ENCODE measurements around the gene EFHD2. TPM values are rescaled to one million over a fixed set of nuclear protein-coding genes. Genes with fewer than 3 reads are reported as not detected.
"Not testable (repeated sequence)": the region's sequence is repeated elsewhere in the genome, so short reads cannot be mapped to it uniquely, and the experiment has no call there.

Gene EFHD2
- total RNA-seq, 2 donors from 2014 or later: 69.9 to 281 TPM

DNA sequence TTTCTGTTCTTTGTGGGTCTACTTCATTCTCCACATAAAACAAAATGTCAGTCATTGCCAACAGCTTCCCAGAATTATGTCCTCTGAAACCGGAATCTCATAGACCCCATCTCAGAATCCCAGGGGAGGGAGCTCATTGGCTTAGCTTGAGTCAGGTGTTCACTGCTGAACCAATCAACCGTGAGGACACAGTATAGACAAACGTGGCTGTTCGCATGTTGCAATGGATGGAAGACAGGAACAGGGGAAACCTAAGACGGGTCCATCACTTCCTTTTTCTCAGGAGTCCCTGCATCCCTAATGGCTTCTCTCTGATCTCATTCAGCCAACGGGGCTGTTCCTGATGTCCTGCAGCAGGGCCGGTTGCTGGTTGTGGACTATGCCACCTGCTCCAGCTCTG, 56.0 kb downstream of the EFHD2 start:
- Histone ChIP-seq H3K27ac (no peak overlapping the region), H3K27me3 (replicated peaks; ENCODE audit: insufficient read depth) (no peaks in the 10 kb centered on the region), H3K36me3 (no peaks in the 10 kb centered on the region), H3K4me1 (replicated peaks) (no peaks in the 10 kb centered on the region), H3K4me3 (no peak overlapping the region), H3K9me3 (no peaks in the 10 kb centered on the region)
- 85% methylated on average over 7 of the region's 7 CpGs for WGBS
- no peak for DNase-seq (ENCODE audit: low spot score)
- intact Hi-C loops (cut with DNase I): no loop called here
- TF ChIP-seq, protein P1, sequence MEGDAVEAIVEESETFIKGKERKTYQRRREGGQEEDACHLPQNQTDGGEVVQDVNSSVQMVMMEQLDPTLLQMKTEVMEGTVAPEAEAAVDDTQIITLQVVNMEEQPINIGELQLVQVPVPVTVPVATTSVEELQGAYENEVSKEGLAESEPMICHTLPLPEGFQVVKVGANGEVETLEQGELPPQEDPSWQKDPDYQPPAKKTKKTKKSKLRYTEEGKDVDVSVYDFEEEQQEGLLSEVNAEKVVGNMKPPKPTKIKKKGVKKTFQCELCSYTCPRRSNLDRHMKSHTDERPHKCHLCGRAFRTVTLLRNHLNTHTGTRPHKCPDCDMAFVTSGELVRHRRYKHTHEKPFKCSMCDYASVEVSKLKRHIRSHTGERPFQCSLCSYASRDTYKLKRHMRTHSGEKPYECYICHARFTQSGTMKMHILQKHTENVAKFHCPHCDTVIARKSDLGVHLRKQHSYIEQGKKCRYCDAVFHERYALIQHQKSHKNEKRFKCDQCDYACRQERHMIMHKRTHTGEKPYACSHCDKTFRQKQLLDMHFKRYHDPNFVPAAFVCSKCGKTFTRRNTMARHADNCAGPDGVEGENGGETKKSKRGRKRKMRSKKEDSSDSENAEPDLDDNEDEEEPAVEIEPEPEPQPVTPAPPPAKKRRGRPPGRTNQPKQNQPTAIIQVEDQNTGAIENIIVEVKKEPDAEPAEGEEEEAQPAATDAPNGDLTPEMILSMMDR (IDR thresholded peaks at IDR 0.05): no peak
- no peak for TF ChIP-seq POLR2AphosphoS5 (IDR thresholded peaks at IDR 0.05)

DNA sequence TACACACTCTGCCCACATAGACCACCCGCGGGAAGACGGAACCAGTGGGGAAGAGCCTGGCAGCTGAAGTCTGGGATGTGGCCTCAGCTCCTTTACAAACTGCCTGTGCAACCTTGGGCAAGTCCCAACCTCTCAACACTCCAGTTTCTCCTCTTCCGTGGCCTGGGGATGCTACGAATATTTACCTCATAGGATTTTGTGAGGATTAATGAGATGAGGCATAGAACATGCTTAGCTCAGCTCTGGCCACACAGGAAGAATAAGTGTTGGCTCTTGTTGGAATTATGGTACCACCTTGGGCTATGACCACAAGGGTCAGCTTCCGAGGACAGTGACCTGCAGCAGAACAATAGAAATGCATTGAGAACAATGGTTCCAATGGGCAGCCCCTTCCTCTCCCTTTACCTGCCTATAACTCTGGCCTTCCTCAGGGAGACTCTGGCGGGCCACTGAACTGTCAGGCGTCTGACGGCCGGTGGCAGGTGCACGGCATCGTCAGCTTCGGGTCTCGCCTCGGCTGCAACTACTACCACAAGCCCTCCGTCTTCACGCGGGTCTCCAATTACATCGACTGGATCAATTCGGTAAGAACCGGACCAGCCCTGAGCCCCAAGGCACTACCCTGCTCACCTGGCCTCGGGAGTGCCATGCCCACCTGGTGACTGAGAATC, 57.4 kb downstream of the EFHD2 start:
- H3K27me3 ChIP-seq (replicated peaks; ENCODE audit: insufficient read depth); intact Hi-C loops (cut with DNase I); H3K27ac ChIP-seq; DNase-seq (ENCODE audit: low spot score); H3K4me3 ChIP-seq; H3K4me1 ChIP-seq (replicated peaks); H3K9me3 ChIP-seq; H3K36me3 ChIP-seq: not testable (repeated sequence)
- WGBS: 92% methylated on average over 22 of the region's 22 CpGs

GRCh38 chr1:15468145-15468544, 58.5 kb downstream of the EFHD2 start:
- Histone ChIP-seq H3K4me3 (no peak overlapping the region), H3K9me3 (no peaks in the 10 kb centered on the region), H3K36me3 (no peaks in the 10 kb centered on the region), H3K4me1 (replicated peaks) (no peaks in the 10 kb centered on the region), H3K27me3 (replicated peaks; ENCODE audit: insufficient read depth) (no peaks in the 10 kb centered on the region), H3K27ac (no peak overlapping the region)
- intact Hi-C loops (cut with DNase I): no loop called here
- no peak for TF ChIP-seq POLR2A (IDR thresholded peaks at IDR 0.05)
- TF ChIP-seq, protein P1 (IDR thresholded peaks at IDR 0.05): no peak
- no peak for TF ChIP-seq POLR2AphosphoS5 (IDR thresholded peaks at IDR 0.05)
- no peak for DNase-seq (ENCODE audit: low spot score)

DNA sequence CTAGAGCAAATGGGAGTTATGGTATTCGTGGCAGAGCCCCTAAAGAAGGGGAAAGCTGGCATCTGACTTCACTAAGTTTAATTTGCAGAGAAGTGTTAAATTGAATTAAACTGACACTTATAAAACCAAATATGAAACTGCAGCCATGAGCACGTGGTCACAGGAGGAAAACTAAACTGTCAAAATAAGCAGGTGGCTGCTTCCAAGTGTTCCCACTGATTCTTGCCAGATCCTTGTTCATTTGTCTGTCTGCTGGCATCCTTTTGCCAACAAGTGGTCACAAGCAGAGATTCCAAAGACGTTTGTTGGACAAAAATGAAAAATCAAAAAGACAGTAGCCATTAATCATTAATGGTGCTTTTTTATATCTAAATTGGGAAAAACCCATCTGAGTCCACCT, 59.7 kb downstream of the EFHD2 start:
- intact Hi-C loops (cut with DNase I): no loop called here
- no peaks in the 10 kb centered on the region for H3K36me3 ChIP-seq
- H3K4me3 ChIP-seq: no peak overlapping the region
- H3K27me3 ChIP-seq (replicated peaks; ENCODE audit: insufficient read depth): no peaks in the 10 kb centered on the region
- no peak for DNase-seq (ENCODE audit: low spot score)
- 28% methylated on average over 3 of the region's 3 CpGs for WGBS
- no peaks in the 10 kb centered on the region for H3K9me3 ChIP-seq
- no peaks in the 10 kb centered on the region for H3K4me1 ChIP-seq (replicated peaks)
- TF ChIP-seq, protein P1 (IDR thresholded peaks at IDR 0.05): no peak
- no peak for TF ChIP-seq POLR2AphosphoS5 (IDR thresholded peaks at IDR 0.05)
- no peak for TF ChIP-seq POLR2A (IDR thresholded peaks at IDR 0.05)
- no peak overlapping the region for H3K27ac ChIP-seq

DNA sequence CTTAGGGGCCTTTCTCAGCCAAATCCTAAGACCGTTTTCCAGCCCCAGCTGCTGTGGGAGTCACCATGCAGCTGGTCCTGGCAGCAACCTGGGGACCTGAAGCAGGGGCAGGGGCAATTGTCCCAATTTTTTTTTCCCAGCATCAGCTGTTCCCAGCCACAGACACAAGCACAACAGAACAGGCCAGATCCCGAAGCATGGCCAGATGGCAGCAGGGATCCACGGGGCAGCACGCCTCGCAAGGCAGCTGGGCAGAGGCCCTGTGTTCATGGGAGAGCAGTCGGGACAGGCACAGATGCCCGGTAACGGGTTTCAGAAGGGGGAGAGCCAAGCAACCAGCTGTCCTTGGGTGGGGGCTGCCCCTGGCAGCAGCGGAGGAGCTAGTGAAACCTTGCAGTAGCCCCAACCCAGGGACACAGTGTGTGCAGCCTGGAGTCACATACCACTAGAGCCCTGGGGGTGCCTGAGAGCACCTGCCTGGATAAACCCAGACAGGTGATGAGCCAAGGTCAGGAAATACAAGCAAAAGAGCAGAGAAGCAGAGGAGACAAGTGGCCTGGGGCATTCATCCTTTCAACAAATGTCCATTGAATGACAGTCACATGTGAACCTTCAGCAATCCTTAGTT, 60.2 kb downstream of the EFHD2 start:
- H3K27ac ChIP-seq; H3K36me3 ChIP-seq; DNase-seq (ENCODE audit: low spot score); H3K27me3 ChIP-seq (replicated peaks; ENCODE audit: insufficient read depth); H3K4me3 ChIP-seq; H3K4me1 ChIP-seq (replicated peaks); intact Hi-C loops (cut with DNase I); H3K9me3 ChIP-seq: not testable (repeated sequence)
- WGBS: 60% methylated on average over 9 of the region's 9 CpGs

DNA sequence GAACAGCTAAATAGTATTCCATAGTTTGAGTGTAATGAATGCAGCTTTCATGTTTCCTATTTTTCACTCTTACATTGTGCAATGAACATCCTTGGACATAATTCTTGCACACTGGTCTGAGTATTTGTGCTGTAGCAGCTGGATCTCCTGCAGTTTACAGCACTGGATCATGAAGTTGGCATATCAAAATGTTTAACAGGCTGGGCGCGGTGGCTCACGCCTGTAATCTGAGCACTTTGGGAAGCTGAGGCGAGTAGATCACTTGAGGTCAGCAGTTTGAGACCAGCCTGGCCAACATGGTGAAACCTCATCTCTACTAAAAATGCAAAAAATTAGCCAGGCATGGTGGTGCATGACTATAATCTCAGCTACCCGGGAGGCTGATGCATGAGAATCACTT, 61.4 kb downstream of the EFHD2 start:
- H3K36me3 ChIP-seq; H3K4me3 ChIP-seq; H3K27ac ChIP-seq; H3K9me3 ChIP-seq; intact Hi-C loops (cut with DNase I); H3K4me1 ChIP-seq (replicated peaks); H3K27me3 ChIP-seq (replicated peaks; ENCODE audit: insufficient read depth); DNase-seq (ENCODE audit: low spot score): not testable (repeated sequence)
- WGBS: 89% methylated on average over 5 of the region's 5 CpGs

GRCh38 chr1:15471723-15472122, 62.0 kb downstream of the EFHD2 start:
- H3K4me1 ChIP-seq (replicated peaks); H3K27me3 ChIP-seq (replicated peaks; ENCODE audit: insufficient read depth); H3K9me3 ChIP-seq; H3K4me3 ChIP-seq; DNase-seq (ENCODE audit: low spot score); H3K36me3 ChIP-seq; intact Hi-C loops (cut with DNase I); H3K27ac ChIP-seq: not testable (repeated sequence)
- 86% methylated on average over 6 of the region's 6 CpGs for WGBS

Measured in prostate gland (tissue), 2 donors.